Amniotic stem cell (primary cell): ENCODE results near the gene EXOC3.
"Not testable (repeated sequence)": the region's sequence is repeated elsewhere in the genome, so short reads cannot be mapped to it uniquely, and the experiment has no call there.

ENCODE experiments used
- DNase-seq: peaks from one replicate; lab custom pipeline; 2025; lab: John Stamatoyannopoulos, UW

The EXOC3 gene

DNA sequence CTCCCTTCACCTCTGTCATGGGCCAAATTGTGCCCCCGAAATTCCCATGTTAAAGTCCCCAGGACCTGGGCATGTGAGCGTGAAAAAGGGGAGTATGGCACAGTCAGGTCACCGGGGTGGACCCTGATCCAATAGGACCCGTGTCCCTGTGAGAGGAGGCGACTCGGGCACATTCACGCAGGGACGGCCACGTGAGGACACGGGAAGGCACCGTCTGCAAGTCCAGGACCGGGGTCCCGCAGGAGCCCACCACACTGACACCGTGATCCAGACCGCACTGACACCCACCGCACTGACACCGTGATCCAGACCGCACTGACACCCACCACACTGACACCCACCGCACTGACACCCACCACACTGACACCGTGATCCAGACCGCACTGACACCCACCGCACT, 43.6 kb downstream of the EXOC3 start:
- DNase-seq = not testable (repeated sequence)

DNA sequence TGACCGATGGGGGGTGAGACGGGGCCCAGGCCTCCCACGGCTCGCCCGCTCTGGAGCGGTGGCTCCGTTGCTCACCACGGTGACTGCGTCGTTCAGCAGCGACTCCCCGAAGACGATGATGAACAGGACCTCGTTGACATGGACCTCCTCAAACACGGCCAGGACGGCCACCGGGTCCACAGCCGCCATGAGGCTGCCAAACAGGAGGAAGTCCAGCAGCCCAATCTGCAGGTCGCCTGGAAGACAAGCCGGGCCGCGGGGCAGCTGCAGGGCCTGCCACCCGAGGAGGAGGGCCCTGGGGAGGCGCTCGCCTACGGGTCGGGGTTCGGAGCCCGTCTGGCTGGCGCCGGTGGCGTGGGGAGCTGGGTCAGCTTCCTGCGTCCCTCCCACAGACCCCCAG, 45.3 kb downstream of the EXOC3 start:
- DNase-seq = no peak

DNA sequence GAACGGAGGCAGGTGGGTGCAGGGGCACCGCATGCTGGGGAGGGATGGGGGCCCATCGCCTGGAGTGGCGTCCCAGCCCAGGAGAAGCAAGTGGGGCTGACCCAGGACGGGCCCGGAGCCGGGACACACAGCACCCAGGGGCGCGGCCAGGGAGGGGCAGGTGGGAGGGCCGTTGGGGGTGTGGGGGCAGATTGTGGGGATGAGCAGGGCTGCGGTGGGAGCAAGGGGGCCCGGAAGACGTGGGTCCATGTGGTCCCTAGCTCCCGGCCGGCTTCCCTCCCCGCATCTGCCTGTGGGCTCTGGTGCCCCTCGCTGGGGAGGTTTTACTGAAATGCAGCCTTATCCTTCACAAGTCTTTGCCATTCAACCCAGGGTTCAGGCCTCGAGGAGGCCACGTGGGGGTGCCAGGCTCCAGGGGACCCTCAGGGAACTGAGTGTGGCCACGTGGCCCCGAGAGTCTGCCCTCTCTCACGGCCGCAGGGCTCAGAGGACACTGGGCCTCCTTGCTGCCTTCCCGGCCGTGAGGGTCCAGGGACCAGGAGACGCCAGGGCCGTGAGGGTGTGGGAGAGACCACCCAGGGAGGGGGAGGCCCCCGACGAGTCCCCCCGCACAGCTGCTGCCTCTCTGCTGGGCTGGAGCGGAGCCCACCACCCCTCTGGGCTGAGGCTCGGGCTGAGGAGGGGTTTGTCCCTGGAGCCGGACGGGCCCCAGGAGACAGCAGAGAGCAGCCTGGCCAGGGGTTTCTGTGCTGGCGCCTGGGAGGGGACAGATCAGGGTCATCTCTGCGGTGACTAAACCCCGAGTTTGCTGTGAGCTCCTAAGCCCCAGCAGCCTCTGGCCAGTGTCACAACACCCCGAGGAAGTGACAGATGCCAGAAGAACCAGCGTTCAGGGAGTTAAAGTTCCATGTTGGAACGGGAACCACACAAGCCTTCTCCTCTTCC, 46.0 kb downstream of the EXOC3 start:
- no peak for DNase-seq

DNA sequence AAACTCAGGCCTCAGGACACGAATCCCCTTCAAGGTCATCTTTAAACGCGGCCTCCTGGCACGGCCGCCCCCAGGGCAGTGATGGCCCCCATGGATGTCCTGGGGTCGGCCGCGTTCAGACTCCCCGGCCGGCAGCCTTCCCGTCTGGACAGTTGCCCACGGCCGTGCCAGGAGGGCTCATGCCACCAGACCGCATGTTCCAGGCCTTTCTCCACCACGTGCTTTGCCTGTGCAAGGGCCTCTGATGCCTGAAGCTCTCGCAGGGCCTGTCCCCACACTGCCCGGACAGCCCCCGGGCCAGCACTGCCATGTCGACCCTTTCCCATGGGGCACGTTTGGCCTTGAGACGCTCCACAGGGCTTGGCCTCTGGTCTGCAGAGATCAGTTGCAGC, 46.7 kb downstream of the EXOC3 start:
- no peak for DNase-seq

DNA sequence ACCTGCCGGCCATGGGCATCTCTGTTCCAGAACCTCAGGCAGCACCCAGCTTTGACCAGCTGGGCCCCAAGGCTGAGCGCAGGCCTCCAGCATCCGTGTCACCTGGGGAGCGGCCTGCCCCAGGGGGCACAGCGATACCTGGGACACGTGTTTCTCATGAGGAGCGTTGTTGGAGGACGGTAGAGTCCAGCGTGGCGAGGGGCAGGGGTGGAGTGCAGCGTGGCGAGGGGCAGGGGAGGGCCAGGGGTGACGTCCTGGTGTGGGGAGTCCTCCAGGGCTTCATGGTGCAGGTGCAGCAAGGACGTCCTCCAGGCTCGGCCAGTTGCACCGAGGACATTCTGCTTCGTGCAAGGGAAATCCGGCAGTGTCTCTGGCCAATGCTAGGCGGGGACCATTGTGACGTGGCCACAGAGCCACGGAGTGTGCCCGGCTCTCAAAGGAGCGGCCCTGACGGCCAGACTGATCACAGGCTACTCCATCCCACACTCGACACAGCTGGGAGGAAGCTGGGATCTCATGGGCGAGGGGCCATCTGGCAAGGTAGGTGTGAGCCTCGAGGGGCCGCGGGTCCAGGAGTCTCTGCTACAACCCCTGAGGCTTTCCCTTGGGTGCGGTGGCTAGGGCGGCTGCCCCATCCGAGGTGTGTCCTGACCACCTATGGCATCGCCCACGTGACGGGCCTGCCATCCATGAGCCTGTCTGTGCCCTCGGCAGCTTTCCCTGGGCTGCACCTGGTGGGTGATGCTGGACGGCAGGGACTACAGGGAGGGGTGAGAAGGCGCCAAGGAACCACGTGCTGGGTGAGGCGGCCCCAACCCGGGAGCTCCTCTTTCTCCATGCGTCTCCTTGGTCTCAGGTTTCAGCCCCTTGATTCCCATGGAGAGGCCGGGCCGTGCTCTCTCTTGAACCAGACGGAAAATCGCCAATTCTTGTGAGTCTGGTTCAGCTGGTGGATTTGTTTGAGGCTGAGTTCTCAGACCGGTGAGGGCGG, 47.4 kb downstream of the EXOC3 start:
- no peak for DNase-seq

DNA sequence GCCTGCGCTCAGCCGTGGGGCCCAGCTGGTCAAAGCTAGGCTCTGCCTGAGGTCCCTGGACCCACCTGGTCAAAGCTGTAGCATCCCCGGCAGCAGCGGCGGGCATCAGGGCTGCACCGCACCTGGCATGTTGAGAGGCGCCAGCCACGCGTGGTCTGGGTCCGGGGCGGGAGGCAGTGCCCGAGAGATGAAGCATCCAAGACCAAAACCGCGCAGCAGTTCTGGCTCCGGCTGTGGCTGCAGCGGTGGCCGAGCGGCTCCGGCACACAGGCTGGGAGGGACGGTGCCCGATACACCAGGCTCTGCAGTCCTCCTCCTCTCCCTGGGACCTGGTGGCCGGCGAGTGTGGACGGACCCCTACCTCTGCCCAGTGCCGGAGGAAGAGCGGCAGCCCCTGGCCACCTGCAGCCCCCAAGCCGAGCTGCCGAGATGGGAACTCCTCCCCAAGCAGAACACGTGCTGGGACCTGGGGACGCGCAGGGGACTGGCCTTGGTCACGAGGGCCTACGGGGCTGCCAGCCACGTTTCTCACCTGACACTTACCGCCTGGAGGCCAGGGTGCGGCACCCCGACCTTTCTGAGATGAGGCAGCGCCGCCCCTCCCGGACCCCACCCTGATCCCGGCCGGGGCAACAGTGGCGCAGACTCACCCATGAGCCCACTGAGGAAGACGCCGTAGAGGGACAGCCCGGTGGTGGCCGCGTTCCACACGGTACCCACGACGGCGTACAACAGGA, 48.3 kb downstream of the EXOC3 start:
- DNase-seq = no peak

DNA sequence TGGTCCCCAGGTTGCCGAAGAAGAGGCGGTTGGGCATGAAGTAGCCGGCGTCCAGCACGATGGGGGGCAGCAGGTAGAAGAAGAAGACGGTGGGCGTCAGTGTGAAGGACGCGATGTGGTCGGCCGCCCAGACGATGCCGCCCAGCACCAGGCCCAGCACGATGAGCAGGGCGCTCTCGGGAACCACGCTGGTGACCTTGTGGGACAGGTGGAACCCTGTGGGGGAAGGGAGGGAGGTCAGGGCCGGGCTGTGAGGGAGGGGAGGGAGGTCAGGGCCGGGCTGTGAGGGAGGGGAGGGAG, 48.8 kb downstream of the EXOC3 start:
- no peak for DNase-seq

DNA sequence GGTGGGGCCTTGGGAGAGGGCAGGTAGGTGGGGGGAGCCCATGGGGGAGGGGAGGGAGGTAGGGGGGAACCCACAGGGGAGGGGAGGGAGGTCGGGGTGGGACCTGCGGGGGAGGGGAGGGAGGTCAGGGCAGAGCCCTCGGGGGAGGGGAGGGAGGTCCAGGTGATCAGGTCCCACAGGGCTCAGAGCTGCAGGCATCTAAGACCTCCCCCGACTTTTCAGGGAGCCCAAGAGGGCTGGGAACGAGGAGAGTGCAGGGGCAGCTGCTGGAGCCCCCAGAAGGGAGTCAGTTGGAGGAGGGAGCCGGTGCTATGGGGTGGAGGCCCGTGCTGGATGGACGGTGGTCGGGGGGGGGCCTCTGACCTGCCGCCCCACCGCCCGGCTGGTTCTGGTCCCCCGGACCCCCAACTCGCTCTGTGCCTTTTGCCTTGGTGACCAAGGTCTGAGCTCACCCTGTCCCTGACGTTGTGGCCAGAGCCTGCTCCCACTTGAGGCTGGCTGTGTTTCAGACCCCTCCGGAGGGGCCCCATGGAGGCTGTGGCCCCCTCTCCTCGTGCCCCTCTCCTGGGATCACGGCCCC, 49.4 kb downstream of the EXOC3 start:
- DNase-seq = no peak

DNA sequence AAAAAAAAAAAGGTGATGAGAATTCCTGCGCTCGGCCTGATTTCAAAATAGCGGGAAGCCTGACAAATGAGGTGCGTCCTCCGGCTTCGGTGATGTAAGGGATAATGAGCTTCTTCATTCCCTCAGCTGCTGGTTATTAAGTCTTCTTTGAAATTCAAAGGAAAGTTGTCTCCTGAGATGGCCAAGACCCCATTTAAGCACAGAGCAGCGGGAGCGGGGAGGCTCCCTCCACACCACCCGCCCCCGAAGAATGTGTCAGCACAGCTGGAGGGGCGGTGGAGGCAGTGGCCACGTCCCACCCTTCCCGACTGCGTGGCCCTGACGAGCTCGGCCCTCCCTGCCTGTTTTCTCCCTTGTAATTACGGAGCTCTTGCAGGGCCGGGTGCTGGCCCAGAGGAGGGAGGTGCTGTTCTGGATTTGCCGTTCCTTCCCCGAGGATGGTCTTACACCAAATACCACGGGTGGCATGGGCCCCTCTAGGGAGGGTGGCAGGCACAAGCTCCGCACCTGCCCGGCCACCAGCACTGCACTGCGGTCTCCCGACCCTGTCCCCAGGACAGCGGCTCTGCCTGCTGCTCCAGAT, 50.2 kb downstream of the EXOC3 start:
- DNase-seq = no peak

DNA sequence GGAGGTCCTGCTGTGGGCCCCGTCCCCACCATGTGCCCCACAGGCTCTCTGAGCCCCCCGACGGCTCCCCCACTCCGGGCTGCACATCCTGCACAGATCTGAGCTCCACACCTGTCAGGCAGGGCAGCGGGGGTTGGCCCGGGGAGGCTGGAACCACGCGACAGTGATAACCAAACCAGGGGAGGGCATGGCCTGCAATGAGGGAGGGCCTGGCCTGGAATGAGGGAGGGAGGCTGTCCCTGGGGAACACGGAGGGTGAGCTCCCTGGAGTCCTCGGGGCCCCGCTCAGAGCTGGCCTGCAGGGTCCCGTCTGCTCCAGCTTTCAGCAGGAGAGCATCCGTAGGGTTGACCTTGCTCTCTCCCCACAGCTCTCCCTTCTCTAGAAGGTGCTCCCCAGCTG, 50.8 kb downstream of the EXOC3 start:
- no peak for DNase-seq

DNA sequence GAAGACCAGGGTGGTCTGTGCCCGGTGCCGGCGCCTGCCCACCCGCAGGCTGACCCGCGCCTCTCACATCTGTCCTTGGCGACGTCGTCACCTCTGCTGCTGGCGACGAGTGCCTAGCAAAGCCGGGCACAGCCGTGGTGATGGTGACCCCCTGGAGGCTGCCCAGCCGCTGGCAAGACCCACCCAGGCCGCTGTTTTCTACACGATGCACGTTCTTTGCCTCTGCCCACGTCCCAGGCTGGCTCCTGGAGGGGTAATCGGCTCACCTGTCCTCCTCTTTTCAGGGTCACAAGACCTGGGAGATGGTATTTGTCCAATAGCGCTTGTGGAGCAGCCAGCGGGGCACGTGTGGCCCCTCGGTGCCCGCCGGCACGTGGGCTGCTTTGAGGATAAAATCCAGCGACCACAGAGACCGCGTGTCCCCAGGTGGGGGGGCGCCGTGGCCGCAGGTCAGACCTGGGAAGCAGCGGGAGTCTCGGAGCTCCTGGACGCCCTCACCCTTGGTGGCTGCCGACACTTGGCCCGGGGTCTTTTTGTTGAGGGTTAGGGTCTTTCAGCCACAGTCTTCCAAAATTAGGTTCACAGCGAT, 51.8 kb downstream of the EXOC3 start:
- DNase-seq = no peak

DNA sequence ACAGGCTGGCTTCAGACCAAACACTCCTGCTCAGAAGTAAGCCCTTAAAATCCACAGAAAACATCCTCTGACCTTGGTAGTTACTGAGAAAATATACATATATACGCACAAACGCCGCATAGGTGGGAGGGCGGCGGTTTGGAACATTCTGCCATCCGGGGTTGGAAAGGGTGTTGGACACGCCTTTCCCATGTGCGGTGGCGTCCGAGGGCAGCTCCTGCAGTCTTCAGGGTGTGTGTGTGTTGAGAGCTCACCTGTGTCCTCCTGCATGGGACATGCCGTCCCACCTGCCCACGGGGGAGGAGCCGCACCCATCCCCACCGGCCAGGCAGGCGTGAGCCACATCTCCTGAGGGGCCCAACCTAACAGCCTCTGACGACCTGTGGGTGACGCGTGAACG, 53.1 kb downstream of the EXOC3 start:
- DNase-seq = no peak

DNA sequence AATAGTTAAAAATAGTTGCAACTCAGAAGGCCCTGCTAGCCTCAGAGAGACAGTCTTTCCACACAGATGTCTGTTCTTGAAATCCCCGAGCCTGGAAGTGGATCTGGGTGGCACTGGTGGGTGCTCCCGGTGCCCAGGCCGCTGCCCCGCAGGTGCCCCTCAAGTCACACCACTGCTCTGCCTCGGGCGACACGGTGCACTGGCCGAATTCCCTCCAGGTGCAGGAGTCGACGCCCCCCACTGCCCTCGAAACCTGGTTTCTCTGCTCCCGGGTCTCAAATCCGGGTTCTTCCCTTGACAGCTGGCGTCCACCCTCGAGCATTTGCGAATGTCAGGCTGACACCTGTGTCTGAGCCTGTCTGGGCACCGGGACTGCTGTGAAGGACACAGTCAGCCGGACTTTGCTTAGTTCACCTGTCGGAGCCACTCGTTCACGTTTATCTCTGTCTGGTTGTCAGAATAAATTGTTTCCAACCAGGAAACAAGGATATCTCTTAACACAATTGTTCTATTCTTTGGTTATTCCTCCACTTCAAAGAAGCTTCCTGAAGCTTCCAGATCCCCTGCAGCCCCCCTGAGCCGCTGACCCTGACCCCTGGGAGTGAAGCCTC, 54.2 kb downstream of the EXOC3 start:
- DNase-seq = no peak

DNA sequence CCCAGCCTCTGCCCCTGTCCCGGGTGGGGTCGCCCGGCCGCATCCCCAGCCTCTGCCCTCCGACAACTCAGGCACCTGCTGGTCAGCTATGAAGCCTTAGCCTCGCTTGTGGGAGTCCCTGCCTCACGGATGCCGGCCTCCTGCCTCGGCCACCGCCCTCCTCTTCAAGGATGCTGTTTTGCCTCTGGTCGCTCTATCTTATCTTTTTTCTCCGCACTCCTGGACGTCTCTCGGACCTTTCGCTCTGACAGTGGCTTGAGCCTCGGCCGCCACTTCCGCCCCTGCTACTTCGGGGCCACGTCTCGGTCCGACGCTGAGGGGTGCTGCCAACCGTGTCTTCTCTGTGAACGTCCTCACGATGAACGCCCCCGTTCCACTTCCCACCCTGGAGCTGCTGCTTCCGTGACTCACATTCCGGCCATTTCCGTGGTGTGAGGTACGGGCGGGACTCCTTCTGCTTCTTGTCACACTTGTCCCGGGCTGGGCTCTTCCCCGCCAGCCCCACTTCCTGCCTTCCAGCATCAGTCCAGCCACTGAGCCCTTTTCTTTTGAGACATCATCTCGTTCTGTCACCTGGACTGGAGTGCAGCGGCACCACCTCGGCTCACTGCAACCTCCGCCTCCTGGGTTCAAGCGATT, 55.0 kb downstream of the EXOC3 start:
- no peak for DNase-seq

DNA sequence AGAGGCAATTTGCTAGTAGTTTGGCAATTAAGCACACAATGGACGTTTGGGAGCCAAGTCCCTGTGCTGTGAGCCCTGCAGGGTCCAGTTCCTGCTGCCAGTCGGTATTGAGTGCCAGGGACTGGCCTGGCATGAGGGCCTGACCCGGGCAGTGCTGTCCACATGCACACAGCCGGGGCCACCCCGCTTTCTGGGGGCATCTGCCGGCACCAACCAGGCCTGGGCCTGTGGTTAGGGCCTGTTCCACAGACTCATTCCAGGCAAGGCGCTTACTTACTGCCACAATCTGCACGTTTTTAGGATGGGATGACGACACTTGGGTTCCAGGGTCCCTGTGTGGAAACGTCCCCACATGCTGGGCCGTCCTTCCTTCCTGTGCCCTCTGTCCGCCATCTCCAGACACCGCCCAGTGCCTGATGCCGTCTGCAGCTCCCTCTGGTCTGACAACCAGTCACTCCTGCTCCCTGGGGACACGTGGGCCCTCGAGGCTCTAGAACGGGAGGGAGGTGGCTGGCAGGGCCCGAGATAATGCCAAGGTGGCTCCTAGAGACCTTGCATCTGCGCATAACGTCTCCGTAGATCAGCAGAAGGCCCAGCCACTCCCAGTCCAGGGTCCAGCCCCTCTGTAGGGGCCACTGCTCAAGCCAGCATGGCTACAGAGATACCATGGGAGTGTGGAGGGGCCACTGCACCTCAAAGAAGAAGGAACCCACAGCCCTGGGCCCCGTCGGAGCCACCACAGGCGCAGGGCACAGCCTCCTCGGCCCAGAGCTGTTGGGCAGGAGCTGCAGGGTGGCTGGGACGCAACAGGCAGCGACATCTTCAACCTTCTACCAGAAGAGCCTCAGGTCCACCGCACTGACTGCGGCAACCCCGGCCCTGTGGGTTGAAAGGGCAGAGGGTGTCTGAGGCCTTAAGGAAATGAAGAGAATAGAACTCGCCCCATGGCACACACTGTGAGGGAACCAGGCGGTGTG, 56.5 kb downstream of the EXOC3 start:
- DNase-seq = no peak

DNA sequence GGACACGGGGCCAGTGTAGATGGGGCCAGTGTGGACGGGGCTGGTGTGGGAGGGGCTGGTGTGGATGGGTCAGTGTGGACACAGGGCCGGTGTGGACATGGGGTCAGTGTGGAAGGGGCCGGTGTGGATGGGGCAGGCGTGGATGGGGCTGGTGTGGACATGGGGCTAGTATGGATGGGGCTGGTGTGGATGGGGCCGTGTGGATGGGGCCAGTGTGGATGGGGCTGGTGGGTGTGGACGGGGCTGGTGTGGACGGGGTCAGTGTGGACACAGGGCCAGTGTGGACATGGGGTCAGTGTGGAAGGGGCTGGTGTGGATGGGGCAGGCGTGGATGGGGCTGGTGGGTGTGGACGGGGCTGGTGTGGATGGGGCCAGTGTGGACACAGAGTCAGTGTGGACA, 57.5 kb downstream of the EXOC3 start:
- DNase-seq = no peak

DNA sequence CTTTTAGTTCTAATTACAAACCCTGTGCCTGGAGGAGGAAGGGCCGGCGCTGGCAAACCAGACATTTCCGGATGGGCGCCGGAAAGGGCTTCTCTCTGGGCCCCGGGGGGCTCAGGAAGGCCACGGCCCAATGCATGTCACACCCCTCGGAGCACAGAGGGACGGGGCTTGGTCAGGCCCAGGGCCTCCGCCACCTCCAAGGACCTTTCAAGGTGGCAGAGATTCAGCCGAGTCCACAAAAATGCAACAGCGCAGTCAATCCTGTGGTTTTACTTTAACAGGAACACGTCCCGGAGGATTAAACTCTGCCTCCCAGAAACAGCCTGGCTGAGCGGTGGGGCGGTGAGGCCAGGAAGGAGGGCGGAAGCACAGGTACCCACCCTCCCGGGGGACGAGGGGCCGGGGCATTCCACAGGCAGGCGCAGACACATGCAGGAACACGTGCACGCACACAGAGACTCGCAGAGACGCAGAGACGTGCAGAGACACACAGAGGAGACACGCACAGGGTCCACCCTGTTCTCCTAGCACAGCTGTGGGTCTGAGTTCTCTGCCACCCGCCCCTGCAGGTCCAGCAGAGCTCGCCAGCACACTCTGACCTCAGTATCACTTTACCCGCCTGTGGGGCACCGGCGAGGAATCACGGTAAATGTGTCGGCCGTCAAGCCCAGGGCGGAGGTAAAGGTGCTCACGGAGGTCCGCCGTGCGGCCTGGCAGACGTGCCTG, 58.3 kb downstream of the EXOC3 start:
- DNase-seq = no peak

DNA sequence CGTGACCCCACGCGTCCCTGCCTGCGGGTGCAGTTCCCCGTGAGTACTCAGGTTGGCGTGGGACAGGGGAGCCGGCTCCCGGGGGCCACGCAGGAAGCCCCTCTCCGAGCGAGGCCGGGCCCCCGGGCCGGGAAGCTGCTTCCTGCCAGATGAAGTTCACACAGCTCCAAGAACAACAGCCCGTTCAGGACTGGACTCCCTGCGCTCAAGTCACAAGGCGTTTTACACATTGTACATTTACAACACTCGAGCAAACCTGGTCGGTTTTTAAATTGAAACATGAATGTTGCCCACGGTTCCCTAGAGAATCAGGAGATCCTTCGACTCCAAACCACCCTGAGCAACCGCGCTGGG, 58.8 kb downstream of the EXOC3 start:
- no peak for DNase-seq
